ENCODE results near the gene ADRA1B. TPM values are rescaled to one million over a fixed set of nuclear protein-coding genes. Genes with fewer than 3 reads are reported as not detected.

Gene ADRA1B
- total RNA-seq, 1 donor from 2014 or later: 0.74 TPM

DNA sequence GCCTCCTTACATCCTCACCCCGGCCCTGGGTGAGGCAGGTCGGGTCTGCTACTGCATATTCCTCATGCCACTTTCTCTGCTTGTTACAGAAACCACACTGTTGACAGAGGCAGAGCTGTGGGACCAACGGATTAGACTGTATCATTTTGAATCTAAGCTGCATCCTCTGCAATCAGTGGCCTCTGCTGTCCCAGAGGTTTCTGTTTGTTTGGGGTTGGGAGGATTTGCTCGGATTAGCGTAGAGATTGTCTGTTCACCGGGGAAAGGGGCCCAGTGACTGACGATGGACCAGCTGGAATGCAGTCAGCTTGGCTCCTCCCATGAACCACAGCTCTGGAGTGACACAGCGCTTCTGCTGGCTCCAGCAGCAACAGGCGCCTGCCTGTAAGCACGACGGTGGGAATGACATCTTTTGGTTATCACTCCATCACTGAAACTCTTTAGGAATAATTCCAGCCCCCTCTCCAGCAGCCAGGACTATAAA, 37.3 kb upstream of the ADRA1B start:
- TF ChIP-seq, protein P1, sequence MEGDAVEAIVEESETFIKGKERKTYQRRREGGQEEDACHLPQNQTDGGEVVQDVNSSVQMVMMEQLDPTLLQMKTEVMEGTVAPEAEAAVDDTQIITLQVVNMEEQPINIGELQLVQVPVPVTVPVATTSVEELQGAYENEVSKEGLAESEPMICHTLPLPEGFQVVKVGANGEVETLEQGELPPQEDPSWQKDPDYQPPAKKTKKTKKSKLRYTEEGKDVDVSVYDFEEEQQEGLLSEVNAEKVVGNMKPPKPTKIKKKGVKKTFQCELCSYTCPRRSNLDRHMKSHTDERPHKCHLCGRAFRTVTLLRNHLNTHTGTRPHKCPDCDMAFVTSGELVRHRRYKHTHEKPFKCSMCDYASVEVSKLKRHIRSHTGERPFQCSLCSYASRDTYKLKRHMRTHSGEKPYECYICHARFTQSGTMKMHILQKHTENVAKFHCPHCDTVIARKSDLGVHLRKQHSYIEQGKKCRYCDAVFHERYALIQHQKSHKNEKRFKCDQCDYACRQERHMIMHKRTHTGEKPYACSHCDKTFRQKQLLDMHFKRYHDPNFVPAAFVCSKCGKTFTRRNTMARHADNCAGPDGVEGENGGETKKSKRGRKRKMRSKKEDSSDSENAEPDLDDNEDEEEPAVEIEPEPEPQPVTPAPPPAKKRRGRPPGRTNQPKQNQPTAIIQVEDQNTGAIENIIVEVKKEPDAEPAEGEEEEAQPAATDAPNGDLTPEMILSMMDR (IDR thresholded peaks at IDR 0.05): no peak
- peak in 1 of 2 donors; percentile 27 for TF ChIP-seq POLR2AphosphoS5 (IDR thresholded peaks at IDR 0.05; ENCODE audit: insufficient read depth in 1 of 2, low read depth in 1 of 2)
- DNase-seq (ENCODE audit: extremely low spot score in 2 of 2): no peak
- intact Hi-C loops (cut with DNase I): loop anchor here (5.0 kb wide), 1 partner anchor 92 kb away; no protein-coding TSS in a partner anchor

DNA sequence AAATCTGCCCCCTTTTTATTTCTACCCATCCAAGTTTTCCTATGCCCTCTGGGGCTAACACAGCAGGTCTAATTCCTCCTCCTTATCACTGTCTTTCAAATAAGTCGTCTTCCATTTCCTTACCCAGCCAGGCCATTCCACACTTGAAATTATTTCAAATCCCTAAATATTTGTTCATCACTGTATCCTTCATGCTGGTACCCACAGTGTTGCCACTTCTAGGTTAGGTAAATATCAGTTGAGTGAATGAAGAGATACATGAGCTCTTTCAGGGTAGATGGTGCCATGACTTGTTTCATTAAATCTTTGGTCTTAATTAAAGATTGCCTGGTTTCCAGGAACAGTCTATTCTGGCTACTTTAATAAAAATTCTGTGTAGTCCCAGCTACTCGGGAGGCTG, 35.6 kb upstream of the ADRA1B start:
- Histone ChIP-seq H3K27ac (no peak overlapping the region), H3K27me3 (no peaks in the 10 kb centered on the region), H3K9me3 (no peaks in the 10 kb centered on the region), H3K36me3 (no peaks in the 10 kb centered on the region), H3K4me3 (no peak overlapping the region), H3K4me1 (peaks cover 13% of the 10 kb centered on the region)
- intact Hi-C loops (cut with DNase I): loop anchor here (10.0 kb wide), 1 partner anchor 346 kb away; no protein-coding TSS in a partner anchor
- DNase-seq (ENCODE audit: extremely low spot score in 2 of 2): no peak
- TF ChIP-seq POLR2AphosphoS5 (IDR thresholded peaks at IDR 0.05; ENCODE audit: insufficient read depth in 1 of 2, low read depth in 1 of 2) (no peak), POLR2A (IDR thresholded peaks at IDR 0.05) (no peak)
- TF ChIP-seq, protein P1 (IDR thresholded peaks at IDR 0.05): no peak

More for the DNA sequence above, 37.3 kb upstream of the ADRA1B start:
- Histone ChIP-seq H3K36me3 (no peaks in the 10 kb centered on the region), H3K9me3 (no peaks in the 10 kb centered on the region), H3K4me3 (no peak overlapping the region), H3K27ac (peak overlapping the region; percentile 28), H3K4me1 (peaks cover 13% of the 10 kb centered on the region), H3K27me3 (no peaks in the 10 kb centered on the region)

DNA sequence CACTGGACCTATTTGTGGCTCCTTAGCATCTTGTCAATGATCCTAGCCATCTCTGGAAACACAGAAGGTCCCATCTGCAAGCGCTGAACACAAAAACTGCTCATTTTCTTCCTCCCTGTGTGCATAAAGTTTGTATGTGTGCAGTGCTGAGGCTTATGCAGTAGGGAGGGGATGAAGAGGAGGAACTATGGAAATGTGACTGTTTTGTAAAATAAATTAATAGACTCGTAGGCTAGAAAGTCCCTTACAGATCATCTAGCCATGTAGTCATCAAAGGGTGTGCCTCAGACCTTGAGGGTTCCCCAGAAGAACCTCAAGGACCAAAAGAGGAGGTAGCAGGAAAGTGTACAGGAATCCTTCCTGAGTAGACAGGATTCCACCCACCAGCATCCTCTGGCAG, 34.3 kb upstream of the ADRA1B start:
- TF ChIP-seq, protein P1 (IDR thresholded peaks at IDR 0.05): no peak
- TF ChIP-seq POLR2AphosphoS5 (IDR thresholded peaks at IDR 0.05; ENCODE audit: insufficient read depth in 1 of 2, low read depth in 1 of 2) (no peak), POLR2A (IDR thresholded peaks at IDR 0.05) (no peak)
- Histone ChIP-seq H3K27ac (no peak overlapping the region), H3K4me3 (no peak overlapping the region), H3K9me3 (no peaks in the 10 kb centered on the region), H3K4me1 (peaks cover 13% of the 10 kb centered on the region), H3K36me3 (no peaks in the 10 kb centered on the region), H3K27me3 (no peaks in the 10 kb centered on the region)
- DNase-seq (ENCODE audit: extremely low spot score in 2 of 2): no peak
- intact Hi-C loops (cut with DNase I): loop anchor here (10.0 kb wide), 1 partner anchor 347 kb away; no protein-coding TSS in a partner anchor

DNA sequence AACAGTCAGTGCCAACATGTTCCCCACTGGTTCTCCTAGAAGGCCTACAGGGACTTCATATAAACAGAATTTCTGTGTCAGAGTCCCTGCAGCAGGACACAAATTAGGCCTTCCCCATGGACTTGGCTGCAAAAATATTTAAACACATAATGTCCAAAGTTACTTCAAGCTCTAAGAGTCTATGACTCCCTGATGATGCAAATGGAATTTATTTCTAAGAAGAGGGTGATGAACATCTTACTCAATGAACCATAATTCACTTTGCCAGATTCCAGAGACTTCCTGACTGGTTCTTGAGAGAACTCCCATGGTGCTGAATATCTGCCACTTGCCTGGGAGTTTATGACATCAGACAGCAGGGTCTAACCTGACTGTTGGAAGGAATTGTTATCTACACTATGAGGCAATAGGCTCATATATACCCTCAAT, 32.7 kb upstream of the ADRA1B start:
- Histone ChIP-seq H3K27me3 (no peaks in the 10 kb centered on the region), H3K36me3 (no peaks in the 10 kb centered on the region), H3K4me1 (no peaks in the 10 kb centered on the region), H3K4me3 (no peak overlapping the region), H3K27ac (no peak overlapping the region), H3K9me3 (no peaks in the 10 kb centered on the region)
- TF ChIP-seq POLR2A (IDR thresholded peaks at IDR 0.05): no peak
- TF ChIP-seq, protein P1 (IDR thresholded peaks at IDR 0.05): no peak
- TF ChIP-seq POLR2AphosphoS5 (IDR thresholded peaks at IDR 0.05; ENCODE audit: insufficient read depth in 1 of 2, low read depth in 1 of 2): peak in 1 of 2 donors; percentile 25
- intact Hi-C loops (cut with DNase I): loop anchor here (10.0 kb wide), 1 partner anchor 349 kb away; no protein-coding TSS in a partner anchor
- no peak for DNase-seq (ENCODE audit: extremely low spot score in 2 of 2)

DNA sequence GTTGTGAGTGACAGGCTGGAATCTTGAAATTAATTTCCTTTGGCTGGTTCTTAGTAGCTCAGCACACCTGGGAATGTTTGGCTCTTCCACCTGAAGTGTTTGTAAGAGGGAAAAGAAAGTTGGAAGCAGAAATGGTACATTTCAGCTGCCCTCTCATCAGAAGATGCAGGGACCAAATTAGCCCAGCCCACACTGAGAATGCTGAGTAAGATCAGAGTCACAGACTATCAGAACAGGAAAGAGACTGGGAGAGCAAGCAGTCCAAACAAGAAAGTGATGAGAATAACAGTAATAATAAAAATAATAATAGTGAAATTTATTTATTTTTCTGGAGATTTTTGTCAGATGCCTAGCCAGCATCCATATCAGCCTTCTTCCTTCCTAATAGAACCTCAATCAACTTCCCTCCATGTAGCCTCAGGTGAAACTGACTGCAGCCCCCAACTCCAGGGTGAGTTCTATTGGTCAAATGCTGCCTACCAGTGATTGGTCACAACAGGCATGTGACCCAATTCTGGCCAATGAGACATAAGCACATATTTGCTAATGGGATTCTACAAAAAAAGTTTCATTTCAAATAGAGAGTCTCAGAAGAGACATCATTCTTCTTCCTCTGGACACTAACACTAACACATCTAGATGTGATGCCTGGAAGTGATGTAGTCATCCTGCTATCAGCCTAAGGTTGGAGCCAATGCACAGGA, 31.2 kb upstream of the ADRA1B start:
- no peak for TF ChIP-seq POLR2AphosphoS5 (IDR thresholded peaks at IDR 0.05; ENCODE audit: insufficient read depth in 1 of 2, low read depth in 1 of 2)
- no peak for TF ChIP-seq POLR2A (IDR thresholded peaks at IDR 0.05)
- TF ChIP-seq, protein P1 (IDR thresholded peaks at IDR 0.05): no peak
- intact Hi-C loops (cut with DNase I): loop anchor here (10.0 kb wide), 1 partner anchor 350 kb away; no protein-coding TSS in a partner anchor
- DNase-seq (ENCODE audit: extremely low spot score in 2 of 2): no peak

More for the DNA sequence above, 31.2 kb upstream of the ADRA1B start:
- no peak overlapping the region for H3K27ac ChIP-seq
- no peaks in the 10 kb centered on the region for H3K9me3 ChIP-seq
- H3K27me3 ChIP-seq: no peaks in the 10 kb centered on the region
- H3K36me3 ChIP-seq: no peaks in the 10 kb centered on the region
- no peak overlapping the region for H3K4me3 ChIP-seq
- no peaks in the 10 kb centered on the region for H3K4me1 ChIP-seq

Measured in vagina (tissue), 2 donors.